ENCODE results near the gene ADAM10. TPM values are rescaled to one million over a fixed set of nuclear protein-coding genes. Genes with fewer than 3 reads are reported as not detected.

The ADAM10 gene
- total and polyA plus RNA-seq, 2 of the 8 experiments (the other 6 are each of a cell fraction or from before 2014, with no cell fraction given), result 46.5 to 163 TPM

DNA sequence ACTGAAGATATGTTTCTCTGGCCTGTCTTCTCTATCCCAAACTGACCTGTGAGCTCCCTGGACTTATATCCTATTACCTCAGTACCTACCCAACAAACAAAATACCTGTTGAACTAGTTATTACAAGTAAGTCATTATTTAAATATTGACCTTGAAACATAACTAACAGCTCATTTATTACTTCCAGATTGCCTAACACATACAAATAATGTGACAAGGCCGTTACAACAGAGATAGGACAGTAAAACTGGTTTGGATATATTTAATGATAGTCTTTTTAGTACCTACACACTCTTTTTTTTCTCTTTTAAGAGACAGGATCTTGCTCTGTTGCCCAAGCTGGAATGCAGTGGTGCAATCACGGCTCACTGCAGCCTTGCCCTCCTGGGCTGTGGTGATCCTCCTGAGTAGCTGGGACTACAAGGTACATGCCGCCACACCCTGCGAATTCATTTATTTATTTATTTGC, 145.0 kb downstream of the ADAM10 start:
- no peak overlapping the region for H3K18ac ChIP-seq (ENCODE audit: extremely low read depth, low read length)
- no peaks in the 10 kb centered on the region for H3K27me3 ChIP-seq (replicated peaks in 1 of 4; ENCODE audit: control insufficient read depth in 3 of 4, extremely low read depth in 1 of 4, insufficient read depth in 3 of 4, low read length in 3 of 4)
- FAIRE-seq (no peak), DNase-seq (ENCODE audit: low read depth in 1 of 2, low spot score in 2 of 2) (no peak)
- no peak overlapping the region for H2BK12ac ChIP-seq (ENCODE audit: low read depth, low read length)
- H3K4me1 ChIP-seq (replicated peaks in 1 of 4; ENCODE audit: control insufficient read depth in 3 of 4, insufficient read depth in 4 of 4, low read length in 3 of 4), result no peaks in the 10 kb centered on the region
- H3K36me3 ChIP-seq (ENCODE audit: control insufficient read depth in 2 of 4, insufficient read depth in 4 of 4, low read length in 3 of 4), result peaks cover 0 to 2% (median 0%) of the 10 kb centered on the region in 4 experiments; a peak in 1 of 8 replicates
- H3K79me1 ChIP-seq (ENCODE audit: low read depth, low read length), result no peaks in the 10 kb centered on the region
- no peak overlapping the region for H2AFZ ChIP-seq (ENCODE audit: low read length)
- no peaks in the 10 kb centered on the region for H3K79me2 ChIP-seq (ENCODE audit: control insufficient read depth in 1 of 2, insufficient read depth in 2 of 2, low read length in 2 of 2)
- no peak overlapping the region for H2BK15ac ChIP-seq (ENCODE audit: low read length)
- no peaks in the 10 kb centered on the region for H4K20me1 ChIP-seq (replicated peaks in 1 of 2; ENCODE audit: control insufficient read depth in 1 of 2, insufficient read depth in 2 of 2, low read length in 2 of 2)
- H2BK20ac ChIP-seq (ENCODE audit: low read length), result no peak overlapping the region
- H2BK5ac ChIP-seq (ENCODE audit: low read depth, low read length), result no peak overlapping the region
- H3K23me2 ChIP-seq (ENCODE audit: low read depth, low read length), result no peaks in the 10 kb centered on the region
- H3K9ac ChIP-seq (replicated peaks in 1 of 4; ENCODE audit: extremely low read depth in 1 of 4, low read depth in 3 of 4, low read length in 3 of 4), result no peak overlapping the region
- H3K4ac ChIP-seq (replicated peaks; ENCODE audit: insufficient read length, low read depth, low read length), result no peak overlapping the region
- no peaks in the 10 kb centered on the region for H3K9me3 ChIP-seq (ENCODE audit: insufficient read depth in 2 of 2, low read depth in 1 of 2, low read length in 1 of 2)
- no peak overlapping the region for H4K5ac ChIP-seq (ENCODE audit: insufficient read length, low read depth, low read length)
- H3K14ac ChIP-seq (ENCODE audit: insufficient read length), result no peak overlapping the region
- ChIA-PET POLR2A (ENCODE audit: partially characterized antibody) (interaction anchor here (0.5 kb wide), 1 partner anchor 196 kb away, joined by 3 read pairs; no protein-coding TSS in a partner anchor), CTCF (ENCODE audit: partially characterized antibody) (interaction anchor here (0.9 to 1.7 kb wide), 2 partner anchors 10 to 16 kb away, joined by 3 to 8 read pairs; no protein-coding TSS in a partner anchor)
- H4K8ac ChIP-seq (ENCODE audit: extremely low read depth, insufficient read depth, low read length), result no peak overlapping the region
- no peak overlapping the region for H2AK5ac ChIP-seq (ENCODE audit: low read depth, low read length)
- H3K27ac ChIP-seq (ENCODE audit: low read depth, low read length), result no peak overlapping the region
- no peak overlapping the region for H3K4me2 ChIP-seq (ENCODE audit: insufficient read depth in 1 of 2, low read depth in 2 of 2, low read length in 2 of 2)
- no peak overlapping the region for H3K23ac ChIP-seq (ENCODE audit: insufficient read length)
- H2BK120ac ChIP-seq (replicated peaks; ENCODE audit: low read depth, low read length), result no peak overlapping the region
- H3K4me3 ChIP-seq (ENCODE audit: extremely low read depth in 1 of 4, insufficient read depth in 2 of 4, low read depth in 3 of 4, low read length in 4 of 4), result no peak overlapping the region
- 89% methylated on average over 4 of the region's 4 CpGs; no CpG with 5 or more reads in 1 of the 2 experiments for WGBS, 2 experiments (ENCODE audit: extremely low coverage in 1 of 2, insufficient coverage in 1 of 2, insufficient read length in 1 of 2, insufficient replicate concordance in 2 of 2, low coverage in 1 of 2, low lambda C conversion rate in 2 of 2, missing lambda C conversion rate in 1 of 2)
- no peak overlapping the region for H4K91ac ChIP-seq (replicated peaks; ENCODE audit: insufficient read length, low read length)
- H3K56ac ChIP-seq (replicated peaks; ENCODE audit: insufficient read length, low read depth, low read length), result no peak overlapping the region
- TF ChIP-seq CHD1 (IDR thresholded peaks at IDR 0.05; ENCODE audit: low read depth, low read length), result no peak
- no peak for TF ChIP-seq POLR2AphosphoS5 (IDR thresholded peaks at IDR 0.05; ENCODE audit: low read depth, low read length)
- TF ChIP-seq BACH1 (IDR thresholded peaks at IDR 0.05; ENCODE audit: low read length), result no peak
- TF ChIP-seq SP2 (IDR thresholded peaks at IDR 0.05; ENCODE audit: low read length), result no peak
- TF ChIP-seq RAD21 (IDR thresholded peaks at IDR 0.05 in 1 of 2, conservative IDR thresholded peaks at IDR 0.05 in 1 of 2; ENCODE audit: low read depth in 2 of 2, low read length in 2 of 2), result no peak
- TF ChIP-seq TEAD4 (IDR thresholded peaks at IDR 0.05; ENCODE audit: low read depth, low read length), result no peak
- no peak for TF ChIP-seq CEBPB (IDR thresholded peaks at IDR 0.05; ENCODE audit: low read depth, low read length)
- TF ChIP-seq, protein P1, sequence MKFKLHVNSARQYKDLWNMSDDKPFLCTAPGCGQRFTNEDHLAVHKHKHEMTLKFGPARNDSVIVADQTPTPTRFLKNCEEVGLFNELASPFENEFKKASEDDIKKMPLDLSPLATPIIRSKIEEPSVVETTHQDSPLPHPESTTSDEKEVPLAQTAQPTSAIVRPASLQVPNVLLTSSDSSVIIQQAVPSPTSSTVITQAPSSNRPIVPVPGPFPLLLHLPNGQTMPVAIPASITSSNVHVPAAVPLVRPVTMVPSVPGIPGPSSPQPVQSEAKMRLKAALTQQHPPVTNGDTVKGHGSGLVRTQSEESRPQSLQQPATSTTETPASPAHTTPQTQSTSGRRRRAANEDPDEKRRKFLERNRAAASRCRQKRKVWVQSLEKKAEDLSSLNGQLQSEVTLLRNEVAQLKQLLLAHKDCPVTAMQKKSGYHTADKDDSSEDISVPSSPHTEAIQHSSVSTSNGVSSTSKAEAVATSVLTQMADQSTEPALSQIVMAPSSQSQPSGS (IDR thresholded peaks at IDR 0.05; ENCODE audit: low read length), result no peak
- TF ChIP-seq SIX5 (IDR thresholded peaks at IDR 0.05; ENCODE audit: low read depth, low read length), result no peak
- no peak for TF ChIP-seq TAF7 (optimal IDR thresholded peaks at IDR 0.05; ENCODE audit: borderline replicate concordance, low read depth, low read length)
- TF ChIP-seq, protein P2, sequence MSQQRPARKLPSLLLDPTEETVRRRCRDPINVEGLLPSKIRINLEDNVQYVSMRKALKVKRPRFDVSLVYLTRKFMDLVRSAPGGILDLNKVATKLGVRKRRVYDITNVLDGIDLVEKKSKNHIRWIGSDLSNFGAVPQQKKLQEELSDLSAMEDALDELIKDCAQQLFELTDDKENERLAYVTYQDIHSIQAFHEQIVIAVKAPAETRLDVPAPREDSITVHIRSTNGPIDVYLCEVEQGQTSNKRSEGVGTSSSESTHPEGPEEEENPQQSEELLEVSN (IDR thresholded peaks at IDR 0.05), result no peak
- TF ChIP-seq KDM5A (IDR thresholded peaks at IDR 0.05; ENCODE audit: low read length), result no peak

Measured in H1 (cell line).